Measurements from ENCODE around the gene APOF.

DNA sequence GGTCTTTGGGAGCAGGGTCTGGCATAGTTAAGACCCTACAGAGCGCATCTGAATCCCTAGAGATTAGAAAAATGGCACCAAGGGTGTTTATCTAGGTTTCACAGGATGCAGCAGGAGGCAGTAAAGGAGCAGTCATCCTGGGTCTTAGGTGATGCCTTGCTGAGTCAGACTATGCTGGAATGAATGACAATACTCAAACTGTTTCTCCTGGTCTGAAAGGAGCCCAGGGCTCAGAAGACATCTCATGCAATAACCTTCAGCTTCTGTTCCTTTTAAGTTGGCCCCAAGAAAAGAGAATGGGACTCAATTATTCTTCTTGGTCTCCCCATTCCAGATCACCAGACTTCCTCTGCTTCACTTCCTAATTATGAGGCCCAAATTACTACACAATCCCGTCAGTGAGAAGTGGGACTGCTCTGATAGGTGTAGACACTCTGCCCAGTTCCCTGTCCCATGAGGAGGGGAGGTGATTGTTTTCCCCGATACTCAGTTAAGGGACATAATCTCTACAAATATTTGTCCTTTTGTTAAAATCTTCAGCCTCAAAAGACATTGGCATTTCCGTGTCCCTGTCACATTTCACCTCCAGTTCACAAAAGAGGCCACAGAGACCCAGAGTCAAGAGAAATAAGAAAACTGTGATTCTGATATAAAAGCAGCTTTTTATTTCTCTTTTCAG, 14.8 kb upstream of the APOF start:
- TF ChIP-seq POLR2A (IDR thresholded peaks at IDR 0.05) (no peak), EP300 (IDR thresholded peaks at IDR 0.05) (no peak)
- TF ChIP-seq, protein P1, sequence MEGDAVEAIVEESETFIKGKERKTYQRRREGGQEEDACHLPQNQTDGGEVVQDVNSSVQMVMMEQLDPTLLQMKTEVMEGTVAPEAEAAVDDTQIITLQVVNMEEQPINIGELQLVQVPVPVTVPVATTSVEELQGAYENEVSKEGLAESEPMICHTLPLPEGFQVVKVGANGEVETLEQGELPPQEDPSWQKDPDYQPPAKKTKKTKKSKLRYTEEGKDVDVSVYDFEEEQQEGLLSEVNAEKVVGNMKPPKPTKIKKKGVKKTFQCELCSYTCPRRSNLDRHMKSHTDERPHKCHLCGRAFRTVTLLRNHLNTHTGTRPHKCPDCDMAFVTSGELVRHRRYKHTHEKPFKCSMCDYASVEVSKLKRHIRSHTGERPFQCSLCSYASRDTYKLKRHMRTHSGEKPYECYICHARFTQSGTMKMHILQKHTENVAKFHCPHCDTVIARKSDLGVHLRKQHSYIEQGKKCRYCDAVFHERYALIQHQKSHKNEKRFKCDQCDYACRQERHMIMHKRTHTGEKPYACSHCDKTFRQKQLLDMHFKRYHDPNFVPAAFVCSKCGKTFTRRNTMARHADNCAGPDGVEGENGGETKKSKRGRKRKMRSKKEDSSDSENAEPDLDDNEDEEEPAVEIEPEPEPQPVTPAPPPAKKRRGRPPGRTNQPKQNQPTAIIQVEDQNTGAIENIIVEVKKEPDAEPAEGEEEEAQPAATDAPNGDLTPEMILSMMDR (IDR thresholded peaks at IDR 0.05) = no peak

All from tibial nerve (tissue), 4 donors.